Lower leg skin (tissue), 3 donors: ENCODE data around the gene NYAP2.

Experiments used
- POLR2A ChIP-seq, 2 donors: fragments of 450-650 bp; IDR thresholded peaks; one replicate each; pipeline ENCODE4 v1.6.1; 2016 to 2017; ENCODE audit warnings: antibody characterized with exemption in 2 of 2, mild to moderate bottlenecking in 1 of 2, moderate library complexity in 1 of 2
- TF ChIP-seq, protein P1 (sequence below), 3 donors: fragments of 450-650 bp; IDR thresholded peaks; one replicate each; pipeline ENCODE4 v1.5.1; 2016; ENCODE audit warnings: antibody characterized with exemption in 3 of 3, mild to moderate bottlenecking in 3 of 3, moderate library complexity in 2 of 3

DNA sequence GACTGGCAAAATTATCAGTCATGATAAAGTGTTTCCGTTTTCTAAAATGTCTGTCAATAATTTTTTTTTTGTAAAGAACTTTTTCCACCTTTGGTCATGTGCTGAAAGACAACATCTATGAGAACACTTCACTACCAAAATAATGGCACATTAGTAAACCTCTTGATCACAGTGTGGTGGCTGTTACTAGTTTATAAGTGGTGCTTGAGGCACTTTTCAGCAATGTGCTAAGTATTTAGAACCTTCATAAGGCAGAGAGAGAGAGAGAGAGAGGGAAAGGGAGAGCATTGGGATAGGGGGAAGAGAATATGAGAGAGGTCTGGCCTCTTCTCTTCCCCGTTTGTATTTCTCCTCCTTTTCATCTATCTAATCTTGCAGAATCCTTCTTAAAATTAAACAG, 1.1 kb upstream of the NYAP2 start:
- TF ChIP-seq, protein P1, sequence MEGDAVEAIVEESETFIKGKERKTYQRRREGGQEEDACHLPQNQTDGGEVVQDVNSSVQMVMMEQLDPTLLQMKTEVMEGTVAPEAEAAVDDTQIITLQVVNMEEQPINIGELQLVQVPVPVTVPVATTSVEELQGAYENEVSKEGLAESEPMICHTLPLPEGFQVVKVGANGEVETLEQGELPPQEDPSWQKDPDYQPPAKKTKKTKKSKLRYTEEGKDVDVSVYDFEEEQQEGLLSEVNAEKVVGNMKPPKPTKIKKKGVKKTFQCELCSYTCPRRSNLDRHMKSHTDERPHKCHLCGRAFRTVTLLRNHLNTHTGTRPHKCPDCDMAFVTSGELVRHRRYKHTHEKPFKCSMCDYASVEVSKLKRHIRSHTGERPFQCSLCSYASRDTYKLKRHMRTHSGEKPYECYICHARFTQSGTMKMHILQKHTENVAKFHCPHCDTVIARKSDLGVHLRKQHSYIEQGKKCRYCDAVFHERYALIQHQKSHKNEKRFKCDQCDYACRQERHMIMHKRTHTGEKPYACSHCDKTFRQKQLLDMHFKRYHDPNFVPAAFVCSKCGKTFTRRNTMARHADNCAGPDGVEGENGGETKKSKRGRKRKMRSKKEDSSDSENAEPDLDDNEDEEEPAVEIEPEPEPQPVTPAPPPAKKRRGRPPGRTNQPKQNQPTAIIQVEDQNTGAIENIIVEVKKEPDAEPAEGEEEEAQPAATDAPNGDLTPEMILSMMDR (IDR thresholded peaks at IDR 0.05): no peak
- no peak for TF ChIP-seq POLR2A (IDR thresholded peaks at IDR 0.05)
